HepG2 (cell line): ENCODE measurements around the gene ANKFY1.

ENCODE experiments used
- EHMT2 ChIP-seq: fragments of 200-600 bp; sonication (generic); IDR thresholded peaks from 2 replicates; pipeline ENCODE4 v1.7.0; 2017; ENCODE audit warnings: antibody characterized with exemption, low read depth, low read length, borderline replicate concordance
- ETV5 ChIP-seq: IDR thresholded peaks from 2 replicates; pipeline ENCODE4 v1.6.1; 2018; ENCODE audit warnings: missing biosample characterization, missing genetic modification reagents, inconsistent platforms, borderline replicate concordance
- EZH2 ChIP-seq: conservative IDR thresholded peaks from 2 replicates; pipeline ENCODE4 v1.6.1; 2012; ENCODE audit warnings: mild to moderate bottlenecking, low read depth, low read length, moderate library complexity
- GABPA ChIP-seq, 2 experiments: IDR thresholded peaks; 2 replicates each; pipeline ENCODE4 v1.6.1; 2011 to 2016; ENCODE audit warnings: low read depth in 2 of 2, low read length in 1 of 2, missing biosample characterization in 1 of 2, missing genetic modification characterization in 1 of 2
- POLR2A ChIP-seq, 2 experiments: IDR thresholded peaks; 2 replicates each; pipeline ENCODE4 v1.6.1; 2011; ENCODE audit warnings: low read depth in 2 of 2, low read length in 2 of 2, mild to moderate bottlenecking in 1 of 2, moderate library complexity in 1 of 2; ENCODE audit not compliant: insufficient read depth in 1 of 2
- ZNF547 ChIP-seq: sonication (generic); formaldehyde crosslinking; IDR thresholded peaks from 2 replicates; pipeline ENCODE4 v1.5.1; 2020; ENCODE audit warnings: mild to moderate bottlenecking, missing genetic modification reagents
- ZNF75D ChIP-seq: sonication (generic); formaldehyde crosslinking; IDR thresholded peaks from 2 replicates; pipeline ENCODE4 v1.8.1; 2023; ENCODE audit warnings: missing genetic modification reagents, mild to moderate bottlenecking, borderline replicate concordance
- TF ChIP-seq, protein P1 (sequence below): sonication (generic); formaldehyde crosslinking; IDR thresholded peaks from 2 replicates; pipeline ENCODE4 v1.5.0; 2020; ENCODE audit warnings: mild to moderate bottlenecking, missing genetic modification reagents, moderate library complexity
- TF ChIP-seq, protein P2 (sequence below): IDR thresholded peaks from 2 replicates; pipeline ENCODE4 v1.6.1; 2012; ENCODE audit warnings: inconsistent platforms
- TF ChIP-seq, protein P3 (sequence below): sonication (generic); formaldehyde crosslinking; IDR thresholded peaks from 2 replicates; pipeline ENCODE4 v1.4.0; 2020; ENCODE audit warnings: missing genetic modification reagents, borderline replicate concordance

DNA sequence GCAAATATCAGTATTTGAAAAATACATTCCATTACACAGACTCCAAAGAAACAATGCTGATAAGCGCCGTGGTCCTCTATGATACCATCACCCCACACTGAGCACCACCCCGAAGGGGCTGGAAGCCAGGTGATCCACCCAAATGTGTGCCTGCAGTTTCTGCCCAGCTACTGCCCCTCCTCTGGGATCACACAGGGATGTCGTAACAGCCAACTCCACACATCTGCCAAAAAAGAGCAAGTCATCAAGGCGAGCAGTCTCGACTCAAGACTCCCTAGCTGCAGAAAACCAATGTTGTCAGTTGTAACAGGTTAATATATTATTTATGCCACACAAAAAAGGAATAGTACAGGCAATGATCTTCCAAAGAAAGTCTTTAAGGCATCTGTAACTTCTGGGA, 99.8 kb downstream of the ANKFY1 start:
- TF ChIP-seq ETV5 (CRISPR knock-in tag) (no peak), EZH2 (no peak), EHMT2 (no peak), ZNF75D (CRISPR knock-in tag) (no peak), POLR2A (IDR thresholded peaks at IDR 0.05; ENCODE audit: insufficient read depth in 1 of 2, low read depth in 2 of 2, low read length in 2 of 2) (no peak), ZNF547 (CRISPR knock-in tag) (no peak), GABPA (IDR thresholded peaks at IDR 0.05; ENCODE audit: low read depth, low read length) (no peak), GABPA (CRISPR knock-in tag; IDR thresholded peaks at IDR 0.05; ENCODE audit: low read depth) (no peak)
- TF ChIP-seq, protein P1, sequence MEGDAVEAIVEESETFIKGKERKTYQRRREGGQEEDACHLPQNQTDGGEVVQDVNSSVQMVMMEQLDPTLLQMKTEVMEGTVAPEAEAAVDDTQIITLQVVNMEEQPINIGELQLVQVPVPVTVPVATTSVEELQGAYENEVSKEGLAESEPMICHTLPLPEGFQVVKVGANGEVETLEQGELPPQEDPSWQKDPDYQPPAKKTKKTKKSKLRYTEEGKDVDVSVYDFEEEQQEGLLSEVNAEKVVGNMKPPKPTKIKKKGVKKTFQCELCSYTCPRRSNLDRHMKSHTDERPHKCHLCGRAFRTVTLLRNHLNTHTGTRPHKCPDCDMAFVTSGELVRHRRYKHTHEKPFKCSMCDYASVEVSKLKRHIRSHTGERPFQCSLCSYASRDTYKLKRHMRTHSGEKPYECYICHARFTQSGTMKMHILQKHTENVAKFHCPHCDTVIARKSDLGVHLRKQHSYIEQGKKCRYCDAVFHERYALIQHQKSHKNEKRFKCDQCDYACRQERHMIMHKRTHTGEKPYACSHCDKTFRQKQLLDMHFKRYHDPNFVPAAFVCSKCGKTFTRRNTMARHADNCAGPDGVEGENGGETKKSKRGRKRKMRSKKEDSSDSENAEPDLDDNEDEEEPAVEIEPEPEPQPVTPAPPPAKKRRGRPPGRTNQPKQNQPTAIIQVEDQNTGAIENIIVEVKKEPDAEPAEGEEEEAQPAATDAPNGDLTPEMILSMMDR = no peak
- TF ChIP-seq, protein P2, sequence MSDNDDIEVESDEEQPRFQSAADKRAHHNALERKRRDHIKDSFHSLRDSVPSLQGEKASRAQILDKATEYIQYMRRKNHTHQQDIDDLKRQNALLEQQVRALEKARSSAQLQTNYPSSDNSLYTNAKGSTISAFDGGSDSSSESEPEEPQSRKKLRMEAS = no peak
- TF ChIP-seq, protein P3, sequence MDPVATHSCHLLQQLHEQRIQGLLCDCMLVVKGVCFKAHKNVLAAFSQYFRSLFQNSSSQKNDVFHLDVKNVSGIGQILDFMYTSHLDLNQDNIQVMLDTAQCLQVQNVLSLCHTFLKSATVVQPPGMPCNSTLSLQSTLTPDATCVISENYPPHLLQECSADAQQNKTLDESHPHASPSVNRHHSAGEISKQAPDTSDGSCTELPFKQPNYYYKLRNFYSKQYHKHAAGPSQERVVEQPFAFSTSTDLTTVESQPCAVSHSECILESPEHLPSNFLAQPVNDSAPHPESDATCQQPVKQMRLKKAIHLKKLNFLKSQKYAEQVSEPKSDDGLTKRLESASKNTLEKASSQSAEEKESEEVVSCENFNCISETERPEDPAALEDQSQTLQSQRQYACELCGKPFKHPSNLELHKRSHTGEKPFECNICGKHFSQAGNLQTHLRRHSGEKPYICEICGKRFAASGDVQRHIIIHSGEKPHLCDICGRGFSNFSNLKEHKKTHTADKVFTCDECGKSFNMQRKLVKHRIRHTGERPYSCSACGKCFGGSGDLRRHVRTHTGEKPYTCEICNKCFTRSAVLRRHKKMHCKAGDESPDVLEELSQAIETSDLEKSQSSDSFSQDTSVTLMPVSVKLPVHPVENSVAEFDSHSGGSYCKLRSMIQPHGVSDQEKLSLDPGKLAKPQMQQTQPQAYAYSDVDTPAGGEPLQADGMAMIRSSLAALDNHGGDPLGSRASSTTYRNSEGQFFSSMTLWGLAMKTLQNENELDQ (CRISPR knock-in tag) = no peak
